ENCODE data around the gene KDM4B. TPM values are rescaled to one million over a fixed set of nuclear protein-coding genes. Genes with fewer than 3 reads are reported as not detected.

Gene KDM4B
- total and polyA plus RNA-seq, 2 donors (not counting 1 experiment from before 2014, with no cell fraction given), result 75.5 to 205 TPM

GRCh38 chr19:5030822-5031221 is 61.9 kb downstream of the KDM4B start:
- H3K4me1 Mint-ChIP-seq, result peaks cover 18% of the 10 kb centered on the region
- Histone ChIP-seq H3K4me3 (ENCODE audit: control extremely low read depth in 1 of 5, extremely low read depth in 1 of 5, insufficient read depth in 1 of 5, low read depth in 2 of 5, low read length in 4 of 5) (no peak overlapping the region), H3K9me3 (ENCODE audit: control extremely low read depth in 1 of 3, control insufficient read depth in 2 of 3, insufficient read depth in 1 of 3, low read length in 2 of 3) (peaks cover 0 to 5% (median 0%) of the 10 kb centered on the region in 3 donors), H3K36me3 (replicated peaks in 1 of 2; ENCODE audit: control extremely low read depth in 1 of 2, control insufficient read depth in 1 of 2, extremely low read depth in 1 of 2, insufficient read depth in 2 of 2, low read length in 1 of 2) (peaks cover 0 to 10% of the 10 kb centered on the region in 2 experiments), H3K27ac (ENCODE audit: low read length in 2 of 2) (no peak overlapping the region), H3K9ac (ENCODE audit: low read length) (no peak overlapping the region), H3K4me2 (replicated peaks; ENCODE audit: low read depth, low read length, poor library complexity, severe bottlenecking) (no peak overlapping the region), H3K4me1 (ENCODE audit: control insufficient read depth in 2 of 2, insufficient read depth in 2 of 2, low read length in 2 of 2) (peaks cover 0 to 9% of the 10 kb centered on the region in 2 donors), H3K27me3 (replicated peaks in 1 of 4; ENCODE audit: control extremely low read depth in 1 of 4, control insufficient read depth in 3 of 4, insufficient read depth in 4 of 4, low read length in 3 of 4) (no peaks in the 10 kb centered on the region), H3K79me2 (ENCODE audit: control insufficient read depth, insufficient read depth, low read length) (peaks cover 47% of the 10 kb centered on the region), H2AFZ (ENCODE audit: insufficient read depth, low read depth, low read length, poor library complexity, severe bottlenecking) (no peak overlapping the region), H4K20me1 (ENCODE audit: control insufficient read depth, insufficient read depth, low read length, poor library complexity, severe bottlenecking) (peaks cover 56% of the 10 kb centered on the region)
- H3K27ac Mint-ChIP-seq, result no peak overlapping the region
- H3K9me3 Mint-ChIP-seq (ENCODE audit: insufficient read depth), result no peaks in the 10 kb centered on the region
- ATAC-seq (ENCODE audit: low read depth) (no peak), DNase-seq (no peak)
- no peak overlapping the region for H3K4me3 Mint-ChIP-seq
- CTCF ChIA-PET, result interaction anchor here (0.8 to 9.4 kb wide), 23 partner anchors 8 to 298 kb away, joined by 3 to 180 read pairs (median 6); partner anchors contain the start of genes FEM1A and PLIN3
- POLR2A ChIA-PET, result interaction anchor here (0.6 kb wide), 1 partner anchor 67 kb away, joined by 9 read pairs; no protein-coding TSS in a partner anchor
- TF ChIP-seq CTCF (IDR thresholded peaks at IDR 0.05) (no peak), EZH2 (IDR thresholded peaks at IDR 0.05; ENCODE audit: borderline replicate concordance, insufficient read depth, low read depth, low read length, poor library complexity, severe bottlenecking) (no peak)
- H3K27me3 Mint-ChIP-seq, result no peaks in the 10 kb centered on the region
- WGBS (ENCODE audit: insufficient coverage), result 80% methylated on average over 13 of the region's 13 CpGs
- intact Hi-C loops (cut with micrococcal nuclease), result loop anchor here (1.0 to 5.0 kb wide), 2 partner anchors 220 to 299 kb away; no protein-coding TSS in a partner anchor

Measured in B cell (primary cell).